Trophoblast cell (in vitro differentiated cells and primary cell): Measurements from ENCODE around the gene ISLR.

Source experiments
- DNase-seq, 2 donors: peaks; one replicate each; pipeline ENCODE4 v3.0.0-alpha.2; 2016
- H2AFZ ChIP-seq: 2 replicates; pipeline ENCODE4 v1.6.1; 2013; ENCODE audit warnings: low read length, moderate library complexity, mild to moderate bottlenecking; ENCODE audit not compliant: insufficient read depth, poor library complexity
- H2AK5ac ChIP-seq: 2 replicates; pipeline ENCODE4 v1.6.1; 2013; ENCODE audit warnings: mild to moderate bottlenecking, low read length
- H2BK120ac ChIP-seq: 2 replicates; pipeline ENCODE4 v1.6.1; 2013; ENCODE audit warnings: low read length, mild to moderate bottlenecking, moderate library complexity; ENCODE audit not compliant: insufficient read depth, poor library complexity
- H2BK12ac ChIP-seq: 2 replicates; pipeline ENCODE4 v1.6.1; 2013; ENCODE audit warnings: mild to moderate bottlenecking, low read length, moderate library complexity
- H2BK5ac ChIP-seq: 2 replicates; pipeline ENCODE4 v1.6.1; 2013; ENCODE audit warnings: low read length, low read depth, moderate library complexity, mild to moderate bottlenecking; ENCODE audit not compliant: poor library complexity
- H3K14ac ChIP-seq: 2 replicates; pipeline ENCODE4 v1.6.1; 2013; ENCODE audit warnings: mild to moderate bottlenecking, low read length
- H3K18ac ChIP-seq: 2 replicates; pipeline ENCODE4 v1.6.1; 2013; ENCODE audit warnings: mild to moderate bottlenecking, low read length
- H3K23ac ChIP-seq: 2 replicates; pipeline ENCODE4 v1.6.1; 2013; ENCODE audit warnings: low read length
- H3K27ac ChIP-seq: 2 replicates; pipeline ENCODE4 v1.5.1; 2013; ENCODE audit warnings: low read depth, mild to moderate bottlenecking, inconsistent platforms, low read length, moderate library complexity
- H3K27me3 ChIP-seq: 2 replicates; pipeline ENCODE4 v1.6.1; 2013; ENCODE audit warnings: inconsistent platforms, mild to moderate bottlenecking, low read length, moderate library complexity; ENCODE audit not compliant: insufficient read depth
- H3K36me3 ChIP-seq, 2 experiments: 1 replicate in 1 of 2; 2 replicates in 1 of 2; pipeline ENCODE4 v1.6.1; 2013; ENCODE audit warnings: low read length in 2 of 2, mild to moderate bottlenecking in 2 of 2, moderate library complexity in 1 of 2; ENCODE audit not compliant: insufficient read depth in 2 of 2, control insufficient read depth in 1 of 2
- H3K4ac ChIP-seq: 2 replicates; pipeline ENCODE4 v1.6.1; 2013; ENCODE audit warnings: low read depth, mild to moderate bottlenecking, low read length, moderate library complexity
- H3K4me1 ChIP-seq, 2 experiments: 1 replicate in 1 of 2; 2 replicates in 1 of 2; pipeline ENCODE4 v1.6.1; 2013; ENCODE audit warnings: low read length in 2 of 2, mild to moderate bottlenecking in 2 of 2, moderate library complexity in 1 of 2; ENCODE audit not compliant: insufficient read depth in 2 of 2, control insufficient read depth in 1 of 2
- H3K4me2 ChIP-seq: 2 replicates; pipeline ENCODE4 v1.6.1; 2013; ENCODE audit warnings: inconsistent platforms, mild to moderate bottlenecking, low read length, moderate library complexity
- H3K4me3 ChIP-seq: 2 replicates; pipeline ENCODE4 v1.5.1; 2013; ENCODE audit warnings: mild to moderate bottlenecking, low read depth, low read length, inconsistent platforms
- H3K79me1 ChIP-seq: one replicate; pipeline ENCODE4 v1.6.1; 2013; ENCODE audit warnings: low read length
- H3K79me2 ChIP-seq: 2 replicates; pipeline ENCODE4 v1.6.1; 2013; ENCODE audit warnings: low read length, mild to moderate bottlenecking; ENCODE audit not compliant: control insufficient read depth, insufficient read depth, poor library complexity
- H3K9ac ChIP-seq: 2 replicates; pipeline ENCODE4 v1.6.1; 2013; ENCODE audit warnings: mild to moderate bottlenecking, low read length
- H3K9me3 ChIP-seq: 2 replicates; pipeline ENCODE4 v1.6.1; 2013; ENCODE audit warnings: low read depth, mild to moderate bottlenecking, control low read depth, inconsistent platforms, low read length; ENCODE audit not compliant: insufficient read depth
- H4K12ac ChIP-seq: 2 replicates; pipeline ENCODE4 v1.6.1; 2013; ENCODE audit warnings: low read depth, mild to moderate bottlenecking, low read length, moderate library complexity
- H4K8ac ChIP-seq: 2 replicates; pipeline ENCODE4 v1.6.1; 2013; ENCODE audit warnings: low read depth, mild to moderate bottlenecking, low read length, moderate library complexity
- H4K91ac ChIP-seq: one replicate; pipeline ENCODE4 v1.6.1; 2013; ENCODE audit warnings: low read depth, mild to moderate bottlenecking, low read length, moderate library complexity
- WGBS: extraction: QIAGEN DNeasy Blood & Tissue Kit; methylation state at CpG from one replicate; pipeline ENCODE4 v1.1.7; 2013; ENCODE audit warnings: missing lambda C conversion rate; ENCODE audit not compliant: insufficient read length, insufficient coverage; ENCODE audit errors: extremely low coverage; 5-methylcytosine and 5-hydroxymethylcytosine counted together

The ISLR gene

GRCh38 chr15:74194572-74195559 is 21.4 kb downstream of the ISLR start:
- no peaks in the 10 kb centered on the region for H3K27me3 ChIP-seq
- no peak overlapping the region for H3K4ac ChIP-seq
- no peak overlapping the region for H3K4me2 ChIP-seq
- no CpG with 5 or more reads among the region's 13 CpGs for WGBS
- no peak overlapping the region for H2AFZ ChIP-seq
- H3K4me3 ChIP-seq, result no peak overlapping the region
- no peak overlapping the region for H4K91ac ChIP-seq
- no peak overlapping the region for H3K9ac ChIP-seq
- H3K27ac ChIP-seq, result no peak overlapping the region
- H2BK120ac ChIP-seq, result no peak overlapping the region
- H3K18ac ChIP-seq, result no peak overlapping the region
- H4K8ac ChIP-seq, result no peak overlapping the region
- H3K79me1 ChIP-seq, result peaks cover 4% of the 10 kb centered on the region
- no peak for DNase-seq
- peaks cover 3% of the 10 kb centered on the region for H3K9me3 ChIP-seq
- H3K36me3 ChIP-seq, result no peaks in the 10 kb centered on the region
- peaks cover 8 to 9% of the 10 kb centered on the region in 2 experiments for H3K4me1 ChIP-seq
- H2BK12ac ChIP-seq, result no peak overlapping the region
- H4K12ac ChIP-seq, result no peak overlapping the region
- peak overlapping the region; percentile 9 for H3K23ac ChIP-seq
- H2BK5ac ChIP-seq, result no peak overlapping the region
- H3K79me2 ChIP-seq, result no peaks in the 10 kb centered on the region
- H3K14ac ChIP-seq, result no peak overlapping the region
- H2AK5ac ChIP-seq, result no peak overlapping the region

DNA sequence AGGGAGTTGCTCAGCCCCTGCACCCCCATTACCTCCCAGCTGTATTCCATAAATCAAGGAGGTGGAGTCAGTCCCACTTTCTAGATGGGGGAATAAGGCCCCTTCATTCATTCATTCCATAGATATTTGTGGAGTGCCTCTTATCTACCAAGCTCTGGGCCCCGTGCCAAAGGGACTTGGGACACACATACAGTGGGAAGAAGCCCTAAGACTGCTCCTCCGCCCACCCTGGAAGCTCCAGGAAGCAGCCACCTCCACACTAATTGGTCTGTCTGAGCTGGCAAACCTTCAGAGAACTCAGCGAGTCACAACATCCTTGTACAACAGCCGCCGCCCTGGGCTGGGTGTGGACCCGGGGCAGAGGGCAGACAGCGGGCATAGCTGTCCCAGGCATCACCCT is 22.7 kb downstream of the ISLR start:
- Histone ChIP-seq H3K9me3 (no peaks in the 10 kb centered on the region), H2AFZ (no peak overlapping the region)
- no CpG with 5 or more reads among the region's 7 CpGs for WGBS

GRCh38 chr15:74197176-74197965 is 23.9 kb downstream of the ISLR start:
- DNase-seq, result no peak
- H2BK12ac ChIP-seq, result no peak overlapping the region
- H3K4me1 ChIP-seq, result peaks cover 18 to 22% of the 10 kb centered on the region in 2 experiments
- no peak overlapping the region for H4K91ac ChIP-seq
- no peaks in the 10 kb centered on the region for H3K36me3 ChIP-seq
- no peak overlapping the region for H3K4me3 ChIP-seq
- H3K27ac ChIP-seq, result no peak overlapping the region
- H3K18ac ChIP-seq, result no peak overlapping the region
- H3K79me2 ChIP-seq, result no peaks in the 10 kb centered on the region
- no peak overlapping the region for H2BK120ac ChIP-seq
- H2AFZ ChIP-seq, result no peak overlapping the region
- H3K9me3 ChIP-seq, result no peaks in the 10 kb centered on the region
- no CpG with 5 or more reads among the region's 9 CpGs for WGBS
- H3K4ac ChIP-seq, result no peak overlapping the region
- H2AK5ac ChIP-seq, result no peak overlapping the region
- H3K79me1 ChIP-seq, result peaks cover 1% of the 10 kb centered on the region
- no peak overlapping the region for H3K4me2 ChIP-seq
- H2BK5ac ChIP-seq, result no peak overlapping the region
- no peaks in the 10 kb centered on the region for H3K27me3 ChIP-seq
- H3K14ac ChIP-seq, result no peak overlapping the region
- no peak overlapping the region for H4K12ac ChIP-seq
- H4K8ac ChIP-seq, result no peak overlapping the region
- H3K23ac ChIP-seq, result no peak overlapping the region
- no peak overlapping the region for H3K9ac ChIP-seq

More for the DNA sequence above, 22.7 kb downstream of the ISLR start:
- no peak overlapping the region for H3K4me2 ChIP-seq
- H2BK12ac ChIP-seq, result no peak overlapping the region
- H2BK5ac ChIP-seq, result no peak overlapping the region
- H4K8ac ChIP-seq, result no peak overlapping the region
- H3K4me1 ChIP-seq, result peaks cover 13 to 16% of the 10 kb centered on the region in 2 experiments
- no peak overlapping the region for H3K9ac ChIP-seq
- H3K4me3 ChIP-seq, result no peak overlapping the region
- H3K27ac ChIP-seq, result no peak overlapping the region
- no peak for DNase-seq
- no peaks in the 10 kb centered on the region for H3K36me3 ChIP-seq
- H3K23ac ChIP-seq, result no peak overlapping the region
- no peak overlapping the region for H3K18ac ChIP-seq
- no peak overlapping the region for H4K91ac ChIP-seq
- no peak overlapping the region for H4K12ac ChIP-seq
- H3K79me2 ChIP-seq, result no peaks in the 10 kb centered on the region
- no peaks in the 10 kb centered on the region for H3K27me3 ChIP-seq
- no peak overlapping the region for H2AK5ac ChIP-seq
- H2BK120ac ChIP-seq, result no peak overlapping the region
- no peak overlapping the region for H3K4ac ChIP-seq
- no peak overlapping the region for H3K14ac ChIP-seq
- H3K79me1 ChIP-seq, result peaks cover 4% of the 10 kb centered on the region

- Histone ChIP-seq H2BK120ac (no peak overlapping the region), H3K27ac (no peak overlapping the region), H2AK5ac (no peak overlapping the region), H3K4me3 (no peak overlapping the region), H3K4me2 (no peak overlapping the region), H3K36me3 (no peaks in the 10 kb centered on the region), H3K14ac (no peak overlapping the region), H2BK5ac (no peak overlapping the region), H3K18ac (no peak overlapping the region), H4K91ac (peak overlapping the region; percentile 11), H3K4ac (no peak overlapping the region), H3K9ac (no peak overlapping the region), H3K4me1 (peaks cover 30% of the 10 kb centered on the region in 2 experiments), H3K79me1 (peaks cover 3% of the 10 kb centered on the region), H2BK12ac (no peak overlapping the region), H3K23ac (no peak overlapping the region), H3K79me2 (no peaks in the 10 kb centered on the region), H3K9me3 (no peaks in the 10 kb centered on the region), H2AFZ (no peak overlapping the region), H4K12ac (no peak overlapping the region), H3K27me3 (no peaks in the 10 kb centered on the region), H4K8ac (no peak overlapping the region)
- DNase-seq, result no peak
- no CpG with 5 or more reads among the region's 6 CpGs for WGBS
Measured at GRCh38 chr15:74199297-74199652, 25.8 kb downstream of the ISLR start.
